Activated T-helper 1 cell treated with anti-CD3 and anti-CD28 coated beads, Interleukin-2, amount 50 U/mL, for 16 hours (primary cell): Measurements from ENCODE around the gene PPP1R1C.

Experiments used
- DNase-seq, 2 donors: peaks; one replicate each; pipeline ENCODE4 v3.0.0-alpha.2; 2020; ENCODE audit warnings: low read depth in 1 of 2, low spot score in 1 of 2

Gene PPP1R1C

DNA sequence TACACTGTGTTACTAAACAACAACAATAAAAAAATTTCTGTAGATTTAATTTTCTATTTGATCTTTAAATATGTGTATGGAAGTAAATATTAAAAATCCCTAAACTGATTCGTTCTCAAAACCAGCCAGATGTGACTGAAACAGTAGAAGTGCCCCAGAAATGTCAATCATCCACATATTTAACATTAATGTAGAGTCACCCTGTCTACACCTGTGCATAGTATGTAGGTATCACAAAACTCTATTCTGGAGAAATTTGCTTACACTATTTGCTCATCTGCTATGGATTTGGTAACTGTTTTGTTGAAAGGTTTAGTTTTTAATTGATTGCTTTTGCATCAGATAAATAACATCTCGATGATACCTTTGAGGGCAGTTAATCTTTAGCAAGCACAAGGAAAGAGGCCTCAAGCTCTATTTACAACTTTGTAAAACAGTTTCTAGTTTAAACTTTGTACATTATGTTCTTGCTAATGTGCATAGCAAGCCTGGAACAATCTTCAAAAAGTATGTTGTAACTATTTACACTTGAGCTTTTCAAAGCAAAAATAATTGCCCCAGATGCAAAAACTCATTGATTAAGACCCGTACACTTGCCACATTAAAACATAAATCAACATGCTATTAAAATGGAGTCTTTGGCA, 76.8 kb downstream of the PPP1R1C start:
- no peak for DNase-seq

DNA sequence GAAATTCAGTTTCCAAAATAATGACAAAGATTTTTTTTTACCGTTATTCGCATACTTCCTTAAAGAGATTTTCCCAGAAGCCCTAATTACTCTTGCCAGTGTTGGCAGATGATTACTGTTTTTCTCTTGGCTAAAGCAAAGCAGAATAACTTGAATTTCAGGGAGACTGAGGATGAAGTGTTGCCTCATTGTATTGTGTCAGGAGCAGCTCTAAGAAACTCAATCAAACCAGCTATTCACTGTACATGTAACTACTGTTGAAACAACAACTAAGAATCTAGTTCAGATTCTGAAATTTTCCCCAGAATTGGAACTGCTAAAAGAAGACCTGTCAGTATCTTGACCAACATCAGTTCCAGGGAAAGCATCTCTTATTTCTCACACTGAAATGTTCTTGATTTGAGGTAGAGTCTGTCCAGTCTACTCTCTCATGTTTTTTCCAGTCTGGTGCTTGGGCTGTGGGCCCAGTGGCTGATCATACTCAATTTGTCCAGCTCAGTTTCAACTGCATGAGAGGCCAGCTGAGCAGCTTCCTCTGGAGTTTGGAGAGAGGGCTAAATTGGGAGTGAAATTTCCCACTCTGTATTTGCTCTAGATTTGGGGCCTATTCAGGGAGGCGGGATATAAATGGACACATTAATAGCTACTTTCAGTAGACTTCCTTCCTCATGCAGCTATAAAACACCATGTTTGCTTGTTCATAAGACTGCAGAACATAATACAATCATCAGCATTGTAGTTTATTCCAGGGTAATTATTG, 78.5 kb downstream of the PPP1R1C start:
- DNase-seq, result no peak

DNA sequence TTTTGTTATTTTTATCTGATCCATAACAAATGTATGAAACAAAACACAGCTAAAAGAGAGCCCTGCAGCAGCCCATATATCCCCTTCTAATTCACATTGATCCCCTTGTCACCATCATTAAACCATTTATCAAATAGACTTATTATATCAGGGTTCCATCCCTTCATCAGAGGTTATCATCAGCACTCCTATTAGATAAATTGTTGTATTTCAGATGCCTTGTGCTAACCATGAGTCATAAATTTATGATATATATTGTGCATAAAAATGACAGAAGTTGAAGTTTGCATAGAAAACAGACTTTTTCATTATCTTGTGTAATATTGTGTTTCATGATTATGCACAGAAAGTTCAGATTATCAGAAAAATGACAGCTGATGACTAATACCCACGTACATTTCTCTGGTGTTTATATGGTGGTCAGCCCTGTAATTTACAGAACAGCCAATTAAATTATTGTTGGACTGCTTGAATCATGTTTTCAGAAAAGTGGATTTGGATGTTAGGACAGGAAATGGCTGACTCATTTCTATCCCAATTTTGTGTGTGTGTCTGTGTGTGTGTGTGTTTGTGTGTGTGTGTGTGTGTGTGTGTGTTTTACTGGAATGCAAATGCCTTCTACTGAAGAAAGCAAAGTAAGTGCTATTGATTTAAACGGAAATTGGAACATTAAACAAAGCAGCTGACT, 80.9 kb downstream of the PPP1R1C start:
- DNase-seq, result no peak

DNA sequence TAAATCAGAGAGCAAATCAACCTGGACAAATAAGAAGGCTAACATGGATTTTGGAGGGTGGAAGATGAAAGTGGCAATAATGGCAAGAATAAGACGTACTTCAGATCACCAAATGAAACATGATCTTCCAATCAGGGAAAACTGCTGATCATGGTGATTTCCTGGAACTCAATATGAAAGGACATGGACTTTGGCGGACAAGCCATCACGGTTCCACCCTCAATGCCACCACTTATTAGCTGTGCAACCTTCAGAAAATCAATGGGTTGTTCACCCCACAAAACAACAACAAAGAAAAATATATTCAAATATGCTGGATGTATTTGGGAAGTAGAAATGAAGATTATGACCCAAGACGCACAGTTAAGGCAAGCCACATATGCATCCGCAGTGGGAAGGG, 81.7 kb downstream of the PPP1R1C start:
- DNase-seq, result no peak

DNA sequence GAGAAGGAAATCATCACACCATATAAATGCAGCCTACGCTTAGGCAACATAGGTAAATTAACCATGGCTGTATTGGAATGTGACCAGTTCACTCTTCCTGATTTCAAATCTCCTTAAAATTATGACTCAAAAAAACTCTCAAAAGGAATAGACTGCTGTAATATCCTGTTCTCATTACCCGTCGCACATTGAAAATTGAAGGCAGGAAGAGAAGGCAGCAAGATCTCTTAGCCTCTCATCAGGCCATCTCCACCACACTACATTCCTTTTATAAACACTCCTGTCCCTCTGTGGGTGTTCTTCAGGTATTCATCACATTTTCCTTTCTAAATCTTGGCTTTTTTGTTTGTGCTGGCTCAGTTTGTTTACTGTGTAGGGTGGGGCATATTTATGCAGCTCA, 83.2 kb downstream of the PPP1R1C start:
- no peak for DNase-seq

DNA sequence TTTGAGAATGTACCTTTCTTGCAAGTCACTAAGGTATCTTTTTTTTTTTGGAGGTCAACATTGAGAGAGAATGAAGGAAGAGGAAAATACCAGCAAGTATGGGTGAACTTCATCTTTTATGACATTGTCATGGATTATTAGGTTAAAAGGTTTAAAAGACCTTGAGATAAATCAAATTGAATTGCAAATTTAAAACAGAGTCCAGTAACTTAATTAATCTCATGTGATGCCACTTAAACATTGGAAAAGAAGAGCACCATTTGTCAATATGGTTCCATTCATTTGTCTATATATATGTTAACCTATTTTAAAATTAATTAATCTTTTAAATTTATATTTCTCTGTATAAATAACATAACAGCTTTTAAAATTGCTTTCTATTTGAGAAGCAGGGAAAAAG, 83.8 kb downstream of the PPP1R1C start:
- no peak for DNase-seq

DNA sequence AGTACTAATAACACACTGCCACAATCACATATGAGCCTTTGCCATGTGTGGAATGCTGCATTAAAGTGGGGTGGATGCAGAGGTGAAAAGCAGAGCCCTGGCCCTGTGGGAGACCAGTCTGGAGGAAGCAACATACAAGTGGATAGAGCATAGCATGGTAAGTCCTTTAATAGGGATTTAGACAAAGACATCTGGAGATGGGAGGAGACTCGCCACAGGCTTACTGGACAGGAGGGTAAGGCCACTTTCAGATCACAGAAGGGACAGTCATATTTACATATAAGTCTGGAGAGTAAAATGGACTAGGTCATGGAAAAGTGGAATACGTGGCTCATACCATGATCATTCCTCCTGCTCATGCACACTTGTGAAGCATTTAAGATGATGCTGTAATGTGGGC, 84.3 kb downstream of the PPP1R1C start:
- DNase-seq, result no peak

DNA sequence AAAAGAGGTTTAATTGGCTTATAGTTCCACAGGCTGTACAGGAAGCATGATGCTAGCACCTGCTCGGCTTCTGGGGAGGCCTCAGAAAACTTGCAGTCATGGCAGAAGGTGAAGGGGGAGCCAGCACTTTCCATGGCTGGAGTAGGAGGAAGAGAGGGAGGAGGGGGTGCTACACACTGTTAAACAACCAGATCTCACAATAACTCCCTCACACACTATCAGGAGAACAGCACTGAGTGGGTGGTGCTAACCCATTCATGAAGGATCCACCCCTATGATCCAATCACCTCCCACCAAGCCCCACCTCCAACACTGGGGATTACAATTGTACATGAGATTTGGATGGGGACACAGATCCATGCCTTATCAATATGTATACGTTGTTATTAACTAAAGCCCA, 85.1 kb downstream of the PPP1R1C start:
- no peak for DNase-seq

DNA sequence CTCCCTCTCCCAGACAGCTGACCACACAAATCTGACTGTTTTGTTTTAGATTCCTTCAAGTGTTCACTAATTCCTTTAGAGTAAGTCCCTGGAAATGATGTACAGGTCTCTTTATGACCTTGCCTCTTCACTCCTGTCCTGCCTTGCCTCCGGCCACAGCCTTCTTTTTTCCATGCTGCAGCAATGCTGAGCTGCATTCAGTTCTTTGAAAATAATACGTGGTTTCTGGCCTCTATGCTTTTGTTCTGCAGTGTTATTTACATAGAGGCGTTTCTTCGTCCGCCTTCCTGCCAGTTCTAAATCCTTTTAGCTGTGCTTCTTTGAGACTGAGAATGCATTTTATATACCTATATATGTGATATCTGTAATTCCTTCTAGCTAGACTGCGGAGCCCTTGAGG, 87.2 kb downstream of the PPP1R1C start:
- no peak for DNase-seq

DNA sequence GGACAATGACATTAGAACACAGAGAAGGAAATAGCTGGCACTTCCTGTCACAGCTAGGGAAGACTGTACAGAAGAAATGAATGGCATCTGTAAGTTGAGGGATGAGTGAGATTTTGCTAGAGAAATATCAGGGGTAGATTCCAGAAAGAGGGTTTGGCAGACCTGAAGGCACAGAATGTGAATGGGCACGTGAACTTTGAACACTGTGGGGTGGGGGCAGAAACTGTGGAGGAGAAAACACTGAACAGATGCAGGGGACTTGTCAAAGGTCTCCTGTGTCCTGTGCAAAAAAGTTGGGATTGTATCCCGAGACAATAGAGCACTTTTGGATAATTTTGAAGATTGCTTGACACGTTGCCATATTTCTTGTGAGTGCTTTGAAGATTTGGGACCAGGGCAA, 88.0 kb downstream of the PPP1R1C start:
- no peak for DNase-seq

DNA sequence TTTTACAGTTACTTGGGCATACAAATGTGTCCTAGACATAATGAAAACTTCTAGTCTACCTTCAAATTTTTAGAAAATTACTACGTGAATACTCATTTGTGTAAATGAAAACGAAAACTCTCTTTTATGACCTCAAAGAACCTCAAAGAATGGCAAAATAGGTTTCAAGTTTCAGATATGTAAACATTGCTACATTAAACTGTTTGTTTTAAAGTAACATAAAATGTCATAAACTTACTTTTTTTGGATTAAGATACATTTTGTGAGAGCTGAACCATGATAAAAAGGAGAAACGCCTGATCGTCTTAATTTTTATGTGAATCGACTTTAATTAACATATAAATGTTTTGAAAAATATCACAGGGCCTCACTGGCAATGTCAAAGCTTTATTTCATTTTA, 91.4 kb downstream of the PPP1R1C start:
- DNase-seq, result no peak

DNA sequence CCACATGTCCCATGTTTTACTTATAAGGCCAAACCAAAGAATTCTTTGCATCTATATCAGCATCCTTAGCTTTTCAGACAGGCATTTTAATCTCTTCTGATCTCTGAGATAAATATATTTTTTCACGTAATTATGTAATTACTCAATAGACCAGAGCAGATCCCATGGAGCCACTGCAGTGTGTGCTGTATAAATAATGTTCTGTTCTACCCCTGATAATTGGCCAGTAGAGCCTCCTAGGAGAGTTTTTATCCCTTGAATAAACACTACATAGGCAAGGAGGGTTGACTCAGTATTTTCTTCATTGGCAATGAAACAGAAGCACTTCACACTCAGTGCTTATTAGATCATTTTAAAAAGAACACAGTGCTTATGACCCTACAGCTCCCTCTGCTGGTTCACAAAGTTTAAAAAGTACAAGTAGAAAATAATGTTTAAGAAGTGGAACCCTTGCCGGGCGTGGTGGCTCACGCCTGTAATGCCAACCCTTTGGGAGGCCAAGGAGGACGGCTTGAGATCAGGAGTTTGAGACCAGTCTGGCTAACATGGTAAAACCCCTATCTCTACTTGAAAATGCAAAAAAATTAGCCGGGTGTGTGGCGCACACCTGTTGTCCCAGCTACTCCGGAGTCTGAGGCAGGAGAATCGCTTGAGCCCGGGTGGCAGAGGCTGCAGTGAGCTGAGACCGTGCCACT, 91.9 kb downstream of the PPP1R1C start:
- DNase-seq, result no peak

DNA sequence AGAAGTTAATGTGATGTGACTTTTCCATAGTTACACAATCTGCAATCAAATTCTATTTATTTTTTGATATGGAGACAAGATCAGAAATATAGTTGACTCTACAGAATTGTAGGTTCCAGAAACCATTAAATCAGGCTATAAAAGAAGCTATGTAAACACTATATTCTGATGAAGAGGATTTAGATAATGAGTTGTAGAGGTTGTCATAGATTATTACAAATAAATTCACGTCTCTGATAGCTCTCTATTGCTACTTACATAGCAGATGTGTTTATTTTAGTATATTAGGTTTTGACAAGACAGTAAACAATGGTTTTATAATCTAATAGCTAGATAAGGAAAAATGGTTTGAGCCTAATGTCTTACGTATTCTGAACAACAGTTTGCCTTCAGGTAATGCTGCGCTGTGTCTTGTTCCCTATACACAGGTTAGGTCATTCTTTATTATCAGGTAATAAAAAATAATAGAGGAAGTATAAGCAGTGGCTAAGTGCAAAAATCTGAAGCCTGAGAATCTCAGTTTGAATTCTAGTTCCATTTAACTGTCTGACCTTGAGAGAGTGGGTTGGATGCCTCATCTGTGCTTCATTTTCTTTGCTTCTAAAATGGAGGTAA, 93.4 kb downstream of the PPP1R1C start:
- DNase-seq, result no peak

DNA sequence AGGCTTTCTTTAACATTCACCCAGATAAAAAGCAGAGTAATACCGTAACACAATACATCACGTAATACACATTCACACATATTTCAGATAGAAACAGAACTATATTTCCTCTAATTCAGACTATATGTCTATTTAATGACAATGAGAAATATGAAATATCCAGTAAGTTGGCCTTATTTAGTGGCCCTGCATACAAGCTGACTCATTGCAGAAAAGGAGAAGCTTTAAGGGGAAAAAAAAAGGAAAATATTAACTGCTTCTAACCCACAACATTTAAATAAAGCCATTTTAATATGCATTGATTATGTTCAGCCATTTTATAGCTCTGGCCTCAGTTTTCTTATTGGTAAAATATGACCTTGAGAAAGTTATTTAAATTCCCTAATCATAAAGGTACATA, 94.8 kb downstream of the PPP1R1C start:
- DNase-seq, result no peak

DNA sequence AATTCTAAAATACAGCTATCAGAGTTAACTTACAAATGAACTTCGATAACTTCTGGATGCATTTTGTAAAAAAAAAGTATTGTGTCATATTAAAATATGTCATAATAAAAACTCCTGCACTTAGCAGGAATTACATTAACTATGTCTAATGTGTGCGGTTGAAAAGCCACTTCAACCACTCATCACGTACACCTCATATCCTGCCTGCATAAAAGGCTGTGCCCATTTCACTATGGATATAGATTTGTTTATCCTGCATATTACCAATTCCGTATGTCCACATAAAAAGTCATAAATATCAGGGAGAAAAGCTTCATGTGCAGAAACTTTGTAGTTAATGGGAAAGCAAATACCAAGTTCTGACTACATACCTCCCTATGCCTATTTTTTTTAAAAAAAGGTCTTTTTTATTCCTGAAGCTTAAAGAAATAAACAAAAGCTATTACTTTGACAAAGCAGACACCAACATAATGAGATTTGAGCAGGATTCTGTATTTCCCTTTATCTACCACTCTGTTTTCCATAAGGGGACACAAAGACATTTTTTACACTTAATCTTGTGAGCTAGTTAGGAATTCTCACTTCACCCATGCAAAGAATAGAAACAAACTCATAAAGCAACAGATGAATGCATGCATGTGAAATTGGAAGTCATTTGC, 96.1 kb downstream of the PPP1R1C start:
- no peak for DNase-seq

DNA sequence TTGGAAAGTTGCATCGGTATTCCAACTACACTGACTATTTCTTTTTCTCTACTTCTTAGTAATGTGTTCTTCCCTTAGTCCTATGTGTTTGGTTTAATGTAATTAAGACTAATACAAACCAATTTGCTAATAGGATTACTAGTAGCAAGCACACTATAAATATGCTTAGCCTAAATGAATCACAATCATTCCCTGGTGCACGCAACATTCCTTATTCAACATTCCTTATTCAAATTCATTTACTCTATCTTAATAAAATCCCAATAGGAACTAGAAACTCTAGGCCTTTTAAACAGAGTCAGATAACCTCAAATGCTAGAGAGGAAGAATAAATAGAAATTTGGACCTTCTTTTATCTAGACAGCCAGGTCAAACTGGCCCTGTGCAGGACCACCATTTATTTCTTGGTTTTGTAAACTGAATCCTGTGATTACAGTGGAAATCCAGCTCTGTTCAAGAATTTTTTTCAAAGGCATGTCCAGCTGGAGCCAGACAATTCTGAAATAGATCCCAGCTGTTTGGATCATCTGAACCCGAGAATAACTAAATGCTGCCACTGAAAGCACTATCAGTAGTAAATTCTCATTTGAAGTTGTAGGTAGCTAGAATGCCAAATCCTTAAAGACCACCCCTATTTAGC, 103.1 kb downstream of the PPP1R1C start:
- no peak for DNase-seq

DNA sequence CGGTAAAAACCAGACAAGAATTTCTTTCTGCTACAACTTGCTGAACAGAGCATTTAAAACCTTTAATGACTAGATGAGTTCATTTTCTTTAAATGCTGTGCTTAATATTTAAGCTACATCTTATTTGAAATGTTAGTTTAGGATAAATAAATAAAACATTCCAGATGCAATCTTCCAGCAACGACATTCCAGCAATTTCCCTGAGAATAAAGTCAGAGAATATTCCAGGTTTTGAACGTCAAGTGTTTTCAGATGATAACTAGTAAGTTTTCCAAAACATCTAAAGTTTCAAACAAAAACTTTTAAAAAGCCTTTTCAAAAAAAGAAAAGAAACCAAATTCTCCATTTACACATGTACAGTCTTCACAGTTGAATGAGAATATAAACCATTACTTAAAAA, 104.8 kb downstream of the PPP1R1C start:
- DNase-seq, result no peak

DNA sequence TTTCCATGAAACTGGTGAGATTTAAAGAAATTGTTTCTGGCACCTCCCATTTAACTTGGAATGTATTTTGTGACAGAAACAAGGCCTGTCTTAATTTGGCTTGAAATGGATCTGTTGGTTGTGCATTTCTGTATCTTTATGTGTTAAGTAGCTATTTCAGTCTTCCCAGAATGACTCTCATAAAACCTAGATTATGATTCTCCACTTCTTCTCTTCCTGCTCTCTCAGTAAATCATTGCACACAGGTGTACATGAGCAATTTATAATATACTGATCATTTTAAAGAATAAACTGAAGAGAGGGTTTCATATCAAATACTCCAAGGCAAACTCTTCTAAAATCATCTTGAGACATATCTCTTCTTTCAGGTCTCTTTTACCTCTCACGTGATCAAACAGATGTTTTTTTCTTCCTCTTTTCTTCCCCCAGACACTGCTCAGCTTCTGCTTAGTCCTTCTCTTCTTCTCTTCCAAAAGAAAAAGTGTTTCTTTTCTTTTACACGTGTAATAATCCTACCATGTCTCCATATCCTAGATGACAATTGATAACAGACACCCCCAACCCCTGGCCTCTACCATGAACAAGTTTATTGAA, 112.0 kb downstream of the PPP1R1C start:
- DNase-seq, result no peak

DNA sequence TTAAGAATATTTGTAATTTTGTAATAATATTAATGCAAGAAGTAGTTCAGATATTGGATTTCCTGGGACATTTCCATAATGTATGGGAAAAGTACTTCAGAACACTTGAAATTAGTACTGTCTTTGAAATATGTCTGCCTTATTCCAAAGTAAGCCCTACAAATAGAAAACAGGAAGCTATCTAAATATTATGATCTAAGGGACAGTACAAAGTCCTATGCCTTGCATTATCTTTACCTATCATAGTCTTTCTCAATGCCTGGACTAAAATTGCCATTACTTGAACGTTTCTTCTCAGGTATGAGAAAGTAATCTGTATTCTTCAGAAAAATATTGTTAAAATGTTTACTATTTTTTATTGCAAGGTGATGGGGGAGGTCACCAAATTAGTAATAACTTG, 113.0 kb downstream of the PPP1R1C start:
- no peak for DNase-seq

DNA sequence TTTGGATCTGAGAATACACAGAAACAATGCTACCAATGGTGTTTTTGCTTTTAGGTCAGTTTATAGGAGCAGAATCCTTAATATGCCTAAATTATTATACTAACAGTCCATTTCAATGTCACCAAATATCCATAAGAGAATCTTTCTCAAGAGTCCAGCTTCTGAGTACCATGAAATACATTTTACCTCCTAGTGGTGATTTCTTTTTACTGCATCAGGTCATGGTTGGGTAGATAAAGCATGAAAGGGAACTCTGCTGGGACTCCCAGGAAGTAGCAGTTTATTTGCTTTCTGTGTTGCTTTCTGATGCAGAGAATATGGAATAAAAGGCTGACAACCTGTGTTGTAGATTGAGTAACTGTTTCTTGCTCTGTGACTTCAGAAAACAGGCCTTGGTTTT, 115.6 kb downstream of the PPP1R1C start:
- no peak for DNase-seq
